Umbilical cord (tissue), 2 donors: Measurements from ENCODE around the gene PDE10A. TPM values are rescaled to one million over a fixed set of nuclear protein-coding genes. Genes with fewer than 3 reads are reported as not detected.
"Not testable (repeated sequence)": the region's sequence is repeated elsewhere in the genome, so short reads cannot be mapped to it uniquely, and the experiment has no call there.

ENCODE experiments used
- DNase-seq: peaks from one replicate; pipeline ENCODE4 v3.0.0-alpha.2; 2015; ENCODE audit warnings: low spot score
- total RNA-seq: library from RNA; depleted of rRNA; stranded (reverse); fragments of >200 nt; gene quantifications from one replicate; pipeline ENCODE4 v1.2.3, GENCODE V29; 2014; ENCODE audit warnings: low replicate concordance; ENCODE audit not compliant: insufficient read depth

Gene PDE10A
- total RNA-seq, 1 donor from 2014 or later = 15.4 TPM

- DNase-seq = no peak
These were observed 76.3 kb downstream of the PDE10A start for GRCh38 chr6:165586706-165587105.

GRCh38 chr6:165585060-165585459 lies 78.0 kb downstream of the PDE10A start:
- DNase-seq = no peak

- no peak for DNase-seq
These were observed 78.5 kb downstream of the PDE10A start for GRCh38 chr6:165584541-165584940.

DNA sequence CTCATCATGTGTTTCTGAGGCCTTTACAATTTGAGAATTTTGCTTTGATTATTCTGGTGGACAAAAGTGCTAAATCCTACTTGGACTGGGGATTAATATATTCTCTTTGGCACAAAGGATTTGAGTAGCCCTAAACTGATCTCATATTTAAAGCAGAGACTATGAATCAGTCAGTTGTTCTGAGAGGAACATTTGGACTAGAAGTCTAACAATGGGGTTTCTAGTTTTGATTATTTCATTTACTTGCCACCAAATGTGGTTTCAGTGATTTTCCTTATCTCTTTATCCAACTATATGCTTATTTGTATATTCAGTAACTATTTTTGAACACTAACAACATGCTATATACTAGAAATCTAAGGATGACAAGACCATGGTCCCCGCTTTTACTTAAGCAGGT lies 81.4 kb downstream of the PDE10A start:
- no peak for DNase-seq

- no peak for DNase-seq
These were observed 82.9 kb downstream of the PDE10A start for GRCh38 chr6:165580136-165580535.

- DNase-seq = no peak
These were observed 83.9 kb downstream of the PDE10A start for GRCh38 chr6:165579151-165579550.

DNA sequence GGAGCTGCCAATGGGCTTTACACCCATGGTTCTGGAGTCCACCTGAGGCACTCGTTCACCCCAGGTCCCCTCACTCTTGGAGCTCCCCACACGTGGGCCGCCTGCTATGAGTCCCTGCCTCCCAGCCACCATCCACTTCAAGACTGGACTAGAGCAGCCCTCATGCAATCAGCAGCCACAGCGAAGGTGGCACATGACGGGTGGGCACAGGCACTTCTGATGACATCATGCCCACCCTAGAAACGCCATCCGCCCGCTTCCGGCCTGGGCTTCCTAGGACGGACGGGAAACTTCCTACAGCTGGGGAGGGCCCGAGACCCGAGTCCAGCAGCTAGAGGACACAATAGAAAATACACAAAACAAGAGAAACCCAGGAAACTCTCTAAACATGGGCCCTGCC lies 85.5 kb downstream of the PDE10A start:
- DNase-seq = no peak

GRCh38 chr6:165575158-165575549 lies 87.9 kb downstream of the PDE10A start:
- DNase-seq = no peak

- no peak for DNase-seq
These were observed 88.6 kb downstream of the PDE10A start for GRCh38 chr6:165574220-165575157.

DNA sequence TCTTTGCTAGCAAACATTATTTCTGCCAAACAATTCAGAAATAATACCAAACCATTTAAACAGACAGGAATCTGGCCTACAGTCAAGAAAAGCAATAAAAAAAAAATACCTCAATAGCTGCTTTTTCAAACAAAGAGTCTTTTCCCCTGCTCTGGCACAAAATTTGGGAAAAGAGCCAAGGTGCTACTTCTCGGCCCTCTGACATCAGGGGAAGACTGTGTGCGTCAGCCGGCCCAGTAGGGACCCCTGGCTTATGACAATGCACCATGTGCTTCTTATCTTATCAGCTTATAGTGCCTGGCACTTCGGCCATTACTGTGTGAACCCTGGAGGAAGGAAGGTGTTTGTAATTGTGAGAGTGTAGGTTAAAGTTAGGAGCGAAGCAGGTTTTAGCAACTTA lies 89.4 kb downstream of the PDE10A start:
- peak; percentile 73 for DNase-seq

DNA sequence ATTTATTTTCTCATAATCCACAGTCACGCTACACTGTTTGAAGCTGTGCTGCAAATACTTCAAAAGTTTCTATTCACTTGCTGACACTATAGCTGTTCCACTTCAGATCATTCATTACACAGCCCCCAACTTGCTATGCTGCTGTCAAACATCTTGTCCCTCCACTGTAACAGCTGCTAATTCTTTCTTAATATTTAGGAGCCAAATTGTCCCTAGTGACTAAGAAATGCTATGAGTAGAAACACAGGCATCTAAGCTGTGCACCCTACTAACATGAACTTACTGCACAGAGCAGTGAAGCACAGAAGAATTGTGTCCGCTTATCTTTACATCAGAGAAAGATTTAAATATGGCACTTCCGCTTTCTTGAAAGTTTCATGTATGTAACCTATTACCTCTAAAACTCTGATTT lies 91.3 kb downstream of the PDE10A start:
- no peak for DNase-seq

DNA sequence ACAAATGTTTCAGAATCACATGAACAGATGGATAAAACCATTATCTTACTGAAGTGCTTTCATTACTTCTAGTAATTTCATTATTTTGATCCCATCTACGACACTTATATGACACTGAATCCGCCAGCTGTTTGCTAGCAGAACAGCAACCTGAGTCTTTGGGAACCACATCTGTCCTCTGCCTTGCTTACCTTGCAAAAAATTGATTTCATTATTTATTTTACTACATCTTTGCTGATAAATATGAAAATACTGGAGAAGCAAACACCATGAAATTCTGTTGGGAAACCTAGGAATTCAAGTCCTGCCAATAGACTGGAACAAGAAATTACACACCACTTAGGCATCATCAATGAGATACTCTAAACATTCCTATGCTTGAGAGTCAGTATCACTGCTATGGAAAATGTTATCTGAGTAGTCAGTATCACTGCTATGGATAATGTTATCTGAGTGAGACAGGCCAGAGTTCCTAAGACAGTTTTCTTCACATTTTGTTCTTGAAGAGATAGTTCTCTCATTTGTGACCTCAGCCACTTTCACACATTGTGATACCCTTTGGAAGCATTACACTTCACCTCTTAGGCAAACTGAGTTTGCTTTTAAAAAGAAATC lies 91.9 kb downstream of the PDE10A start:
- peak; percentile 75 for DNase-seq

DNA sequence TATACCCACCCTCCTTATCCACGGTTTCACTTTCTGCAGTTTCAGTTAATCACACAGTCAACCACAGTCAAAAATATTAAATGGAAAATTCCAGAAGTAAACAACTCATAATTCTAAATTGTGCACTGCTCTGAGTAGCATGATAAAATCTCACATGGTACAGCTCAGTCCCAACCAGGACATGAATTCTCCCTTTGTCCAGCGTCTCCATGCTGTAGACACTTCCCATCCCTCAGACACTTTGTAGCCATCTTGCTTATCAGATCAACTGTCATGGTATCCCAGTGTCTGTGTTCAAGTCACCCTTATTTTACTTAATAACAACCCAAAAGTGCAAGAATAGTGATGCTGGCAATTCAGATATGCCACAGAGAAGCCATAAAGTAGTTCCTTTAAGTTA lies 94.7 kb downstream of the PDE10A start:
- DNase-seq = no peak

DNA sequence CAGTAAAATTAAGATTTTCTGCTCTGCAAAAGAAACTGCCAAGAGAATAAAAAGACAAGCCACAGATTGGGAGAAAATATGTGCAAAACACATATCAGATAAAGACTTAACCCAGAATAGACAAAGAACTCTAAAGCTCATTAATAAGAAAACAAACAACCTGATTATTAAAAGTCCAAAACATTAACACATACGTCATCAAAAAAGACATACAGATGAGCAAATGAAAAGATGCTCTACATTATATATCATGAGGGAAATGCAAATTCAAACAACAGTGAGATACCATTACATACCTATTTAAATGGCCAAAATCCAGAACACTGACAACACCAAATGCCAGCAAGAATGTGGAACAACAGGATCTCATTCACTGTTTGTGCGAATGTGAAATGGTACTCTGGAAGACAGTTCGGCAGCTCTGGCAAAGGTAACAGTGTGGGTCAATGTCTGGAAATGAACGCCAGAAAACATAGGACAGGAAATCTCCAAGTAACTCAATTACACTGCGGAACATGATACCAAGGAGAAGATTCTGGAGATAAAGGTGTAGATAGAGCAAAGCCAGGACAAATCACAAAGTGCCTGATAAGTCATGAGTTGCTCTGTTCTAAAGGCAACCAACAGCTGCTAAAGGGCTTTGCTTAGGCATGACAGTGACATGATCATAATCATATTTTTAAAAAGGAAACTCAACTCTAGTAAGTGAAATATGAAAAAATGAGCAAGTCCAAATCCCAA lies 96.8 kb downstream of the PDE10A start:
- DNase-seq = no peak

DNA sequence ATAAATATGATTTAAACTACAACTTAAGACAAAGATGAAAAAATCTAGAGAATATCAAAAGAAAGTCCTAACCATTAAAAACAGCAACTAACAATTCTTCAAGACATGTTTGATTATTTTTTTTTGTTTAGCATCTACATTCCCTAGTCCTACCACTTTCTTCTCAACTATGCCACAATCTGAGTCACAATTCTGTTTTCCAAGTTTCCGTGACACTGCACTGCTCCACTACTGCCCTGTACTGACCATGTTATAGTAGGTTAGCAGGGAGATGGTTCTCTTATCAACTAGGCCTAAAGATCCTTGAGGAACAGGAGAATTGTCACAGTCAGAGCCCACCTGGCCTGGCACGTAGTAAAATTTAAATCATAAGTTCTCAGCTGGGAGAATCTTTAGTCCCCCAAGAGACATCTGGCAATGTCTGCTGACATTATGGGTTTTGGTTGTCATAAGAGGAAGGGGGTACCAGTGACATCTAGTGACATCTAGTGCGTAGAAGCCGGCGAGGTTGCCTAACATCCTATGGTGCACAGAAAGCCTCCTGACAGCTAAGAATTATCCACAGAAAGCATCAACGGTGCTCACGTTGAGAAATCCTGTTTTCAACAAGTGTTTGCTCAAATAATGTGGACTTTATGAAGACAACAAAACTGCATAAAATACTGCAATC lies 100.5 kb downstream of the PDE10A start:
- no peak for DNase-seq

GRCh38 chr6:165559632-165560031 lies 103.4 kb downstream of the PDE10A start:
- DNase-seq = no peak

DNA sequence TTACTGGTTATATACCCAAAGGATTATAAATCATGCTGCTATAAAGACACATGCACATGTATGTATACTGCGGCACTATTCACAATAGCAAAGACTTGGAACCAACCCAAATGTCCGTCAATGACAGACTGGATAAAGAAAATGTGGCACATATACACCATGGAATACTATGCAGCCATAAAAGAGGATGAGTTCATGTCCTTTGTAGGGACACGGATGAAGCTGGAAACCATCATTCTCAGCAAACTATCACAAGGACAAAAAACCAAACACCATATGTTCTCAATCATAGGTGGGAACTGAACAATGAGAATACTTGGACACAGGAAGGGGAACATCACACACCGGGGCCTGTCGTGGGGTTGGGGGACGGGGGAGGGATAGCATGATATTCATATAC lies 104.9 kb downstream of the PDE10A start:
- not testable (repeated sequence) for DNase-seq

DNA sequence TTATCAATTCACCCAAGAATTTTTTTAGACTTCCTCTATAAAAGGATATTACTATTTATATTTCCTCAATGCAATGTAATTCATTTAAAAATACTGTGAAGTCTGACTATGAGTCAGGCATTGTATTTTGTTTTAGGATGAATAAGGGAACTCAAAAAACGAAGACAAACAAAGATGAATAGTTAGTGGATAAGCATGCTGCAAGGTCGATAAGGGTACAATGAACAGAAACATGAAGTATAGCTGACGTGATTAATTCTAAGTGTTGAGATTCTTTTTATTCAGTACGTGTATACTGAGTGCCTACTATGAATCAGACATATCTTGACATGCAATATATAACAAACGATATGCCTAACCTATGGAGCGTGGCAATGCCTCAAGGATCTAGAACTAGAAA lies 105.4 kb downstream of the PDE10A start:
- no peak for DNase-seq

DNA sequence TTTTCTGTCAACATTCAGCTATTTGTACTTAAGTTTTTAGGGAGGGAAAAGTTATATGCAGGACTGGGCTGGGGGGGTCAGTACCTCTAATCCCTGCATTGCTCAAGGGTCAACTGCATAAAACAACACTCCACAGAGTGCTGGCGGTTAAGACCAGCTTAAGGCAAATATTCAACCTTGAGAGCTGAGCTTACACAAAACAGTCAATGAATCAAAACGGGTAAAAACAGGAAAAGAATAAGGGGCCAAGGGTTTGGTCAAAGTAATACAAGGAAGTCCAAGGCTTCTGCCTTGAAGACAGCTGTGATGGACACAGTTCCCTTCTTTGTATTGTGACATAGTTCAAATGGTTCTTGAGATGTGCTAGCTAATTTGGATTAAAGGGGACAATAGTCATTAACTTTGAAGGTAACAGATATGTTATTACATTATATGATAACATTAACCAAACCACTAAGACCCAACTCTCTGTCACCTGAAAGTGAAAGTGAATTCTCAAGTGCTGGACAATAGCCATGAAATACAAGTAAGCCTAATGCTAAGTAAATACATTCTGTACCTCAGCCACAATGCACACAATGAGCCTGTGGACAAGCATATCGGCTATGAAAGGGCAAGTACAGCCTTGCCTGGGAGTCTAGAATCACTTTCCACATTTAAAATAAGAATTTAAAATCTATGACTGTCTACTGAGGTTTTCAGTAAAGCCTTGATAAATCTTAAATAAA lies 106.8 kb downstream of the PDE10A start:
- DNase-seq = no peak

DNA sequence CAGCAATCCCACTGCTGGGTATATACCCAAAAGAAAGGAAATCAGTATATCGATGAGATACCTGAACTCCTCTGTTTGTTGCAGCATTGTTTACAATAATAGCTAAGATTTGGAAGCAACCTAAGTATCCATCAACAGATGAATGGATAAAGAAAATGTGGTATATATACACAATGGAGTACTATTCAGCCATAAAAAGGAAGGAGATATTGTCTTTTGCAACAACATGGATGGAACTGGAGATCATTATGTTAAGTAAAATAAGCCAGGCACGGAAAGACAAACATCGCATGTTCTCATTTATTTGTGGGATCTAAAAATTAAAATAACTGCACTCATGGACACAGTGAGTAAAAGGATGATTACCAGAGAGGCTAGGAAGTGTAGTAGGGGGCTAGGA lies 108.4 kb downstream of the PDE10A start:
- DNase-seq = not testable (repeated sequence)

- no peak for DNase-seq
These were observed 110.7 kb downstream of the PDE10A start for GRCh38 chr6:165552248-165552736.
